ENCODE results near the gene BNC1.

- TF ChIP-seq CTCF (IDR thresholded peaks at IDR 0.05) (no peak), POLR2A (IDR thresholded peaks at IDR 0.05) (no peak)
Observed at GRCh38 chr15:83322691-83323090, 38.2 kb upstream of the BNC1 start.
